Gastroesophageal sphincter (tissue), 3 donors: ENCODE results near the gene DNALI1.

ENCODE experiments used
- POLR2A ChIP-seq, 2 donors: fragments of 450-650 bp; IDR thresholded peaks; one replicate each; pipeline ENCODE4 v1.6.1; 2017; ENCODE audit warnings: antibody characterized with exemption in 2 of 2, mild to moderate bottlenecking in 2 of 2, moderate library complexity in 1 of 2
- TF ChIP-seq, protein P1 (sequence below), 4 experiments: fragments of 200-600 bp in 2 of 4; fragments of 450-650 bp in 2 of 4; sonication (generic) in 1 of 4; IDR thresholded peaks; one replicate each; pipeline ENCODE4 v1.5.1; 2017 to 2019; ENCODE audit warnings: antibody characterized with exemption in 4 of 4, mild to moderate bottlenecking in 2 of 4, moderate library complexity in 2 of 4

DNA sequence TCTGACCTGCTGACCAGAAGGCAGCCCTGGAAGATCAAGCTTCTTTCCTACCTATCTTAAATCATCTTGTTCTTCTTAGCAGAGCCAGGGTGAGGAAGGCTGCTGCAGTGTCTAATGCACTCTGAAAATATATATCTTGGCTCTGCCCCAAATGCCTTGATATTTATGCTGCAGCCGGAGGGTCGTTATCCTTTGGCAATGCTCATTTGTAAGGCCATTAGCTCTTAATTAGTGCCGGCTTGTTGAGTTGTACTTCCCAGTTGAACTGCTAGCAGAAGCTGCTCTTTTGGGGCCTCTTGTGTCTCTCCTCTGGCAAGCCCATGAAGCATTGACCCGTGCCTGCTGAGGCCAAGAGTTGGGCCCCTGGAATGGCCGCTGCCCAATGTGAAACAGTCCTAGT, 43.2 kb downstream of the DNALI1 start:
- TF ChIP-seq, protein P1, sequence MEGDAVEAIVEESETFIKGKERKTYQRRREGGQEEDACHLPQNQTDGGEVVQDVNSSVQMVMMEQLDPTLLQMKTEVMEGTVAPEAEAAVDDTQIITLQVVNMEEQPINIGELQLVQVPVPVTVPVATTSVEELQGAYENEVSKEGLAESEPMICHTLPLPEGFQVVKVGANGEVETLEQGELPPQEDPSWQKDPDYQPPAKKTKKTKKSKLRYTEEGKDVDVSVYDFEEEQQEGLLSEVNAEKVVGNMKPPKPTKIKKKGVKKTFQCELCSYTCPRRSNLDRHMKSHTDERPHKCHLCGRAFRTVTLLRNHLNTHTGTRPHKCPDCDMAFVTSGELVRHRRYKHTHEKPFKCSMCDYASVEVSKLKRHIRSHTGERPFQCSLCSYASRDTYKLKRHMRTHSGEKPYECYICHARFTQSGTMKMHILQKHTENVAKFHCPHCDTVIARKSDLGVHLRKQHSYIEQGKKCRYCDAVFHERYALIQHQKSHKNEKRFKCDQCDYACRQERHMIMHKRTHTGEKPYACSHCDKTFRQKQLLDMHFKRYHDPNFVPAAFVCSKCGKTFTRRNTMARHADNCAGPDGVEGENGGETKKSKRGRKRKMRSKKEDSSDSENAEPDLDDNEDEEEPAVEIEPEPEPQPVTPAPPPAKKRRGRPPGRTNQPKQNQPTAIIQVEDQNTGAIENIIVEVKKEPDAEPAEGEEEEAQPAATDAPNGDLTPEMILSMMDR (IDR thresholded peaks at IDR 0.05) = no peak
- TF ChIP-seq POLR2A (IDR thresholded peaks at IDR 0.05) = no peak
